Smooth muscle cell (in vitro differentiated cells): ENCODE measurements around the gene MAP2K6. TPM values are rescaled to one million over a fixed set of nuclear protein-coding genes. Genes with fewer than 3 reads are reported as not detected.

Experiments
- DNase-seq: peaks from one replicate; lab custom pipeline; 2025; ENCODE audit not compliant: unreplicated experiment; lab: John Stamatoyannopoulos, UW
- H2AFZ ChIP-seq: fragments of 200-600 bp; sonication (generic); 2 replicates; pipeline ENCODE4 v1.6.0; 2016; ENCODE audit warnings: antibody characterized with exemption, low read depth, mild to moderate bottlenecking
- H3F3A ChIP-seq: fragments of 200-600 bp; sonication (generic); 2 replicates; pipeline ENCODE4 v1.6.0; 2017; ENCODE audit warnings: antibody characterized with exemption, low read depth
- H3K27ac ChIP-seq: fragments of 200-600 bp; sonication (generic); 2 replicates; pipeline ENCODE4 v1.5.1; 2016; ENCODE audit warnings: low read depth, mild to moderate bottlenecking
- H3K27me3 ChIP-seq: fragments of 200-600 bp; sonication (generic); 2 replicates; pipeline ENCODE4 v1.6.1; 2016; ENCODE audit warnings: low read depth, mild to moderate bottlenecking
- H3K36me3 ChIP-seq: fragments of 200-600 bp; sonication (generic); 2 replicates; pipeline ENCODE4 v1.5.1; 2016; ENCODE audit warnings: low read depth
- H3K4me1 ChIP-seq: fragments of 200-600 bp; sonication (generic); 2 replicates; pipeline ENCODE4 v1.5.1; 2016; ENCODE audit warnings: low read depth
- H3K4me2 ChIP-seq: fragments of 200-600 bp; sonication (generic); 2 replicates; pipeline ENCODE4 v1.6.0; 2016; ENCODE audit warnings: mild to moderate bottlenecking
- H3K4me3 ChIP-seq: fragments of 200-600 bp; sonication (generic); 2 replicates; pipeline ENCODE4 v1.5.1; 2016; ENCODE audit warnings: mild to moderate bottlenecking
- H3K79me2 ChIP-seq: fragments of 200-600 bp; sonication (generic); 2 replicates; pipeline ENCODE4 v1.6.0; 2016; ENCODE audit warnings: low read depth, mild to moderate bottlenecking
- H3K9ac ChIP-seq: fragments of 200-600 bp; sonication (generic); 2 replicates; pipeline ENCODE4 v1.6.0; 2016; ENCODE audit warnings: low read depth
- H3K9me3 ChIP-seq: fragments of 200-600 bp; sonication (generic); replicated peaks from 2 replicates; pipeline ENCODE4 v1.5.1; 2016; ENCODE audit warnings: low read depth
- H4K20me1 ChIP-seq: fragments of 200-600 bp; sonication (generic); 2 replicates; pipeline ENCODE4 v1.6.0; 2016; ENCODE audit warnings: low read depth
- WGBS: methylation state at CpG from one replicate; pipeline ENCODE4 v1.1.7; 2016; ENCODE audit warnings: low lambda C conversion rate; 5-methylcytosine and 5-hydroxymethylcytosine counted together
- polyA plus RNA-seq: library from polyadenylated mRNA; unstranded; fragments of >200 nt; fragmentation: Nextera tagmentation; extraction: Ambion mirVana; gene quantifications from 2 replicates; pipeline ENCODE4 v1.2.1, GENCODE V29; 2016
- total RNA-seq: library from RNA; depleted of rRNA; stranded (reverse); fragments of >200 nt; gene quantifications from 2 replicates; pipeline ENCODE4 v1.2.3, GENCODE V29; 2014
- TF ChIP-seq, protein P1 (sequence below): fragments of 200-600 bp; sonication (generic); IDR thresholded peaks from 2 replicates; pipeline ENCODE4 v1.5.1; 2017; ENCODE audit warnings: borderline replicate concordance, mild to moderate bottlenecking, antibody characterized with exemption; ENCODE audit not compliant: insufficient read depth, poor library complexity, severe bottlenecking

MAP2K6 gene
- 8.1 and 8.2 TPM in 2 replicates for total RNA-seq
- polyA plus RNA-seq = 3.8 and 5.0 TPM in 2 replicates

DNA sequence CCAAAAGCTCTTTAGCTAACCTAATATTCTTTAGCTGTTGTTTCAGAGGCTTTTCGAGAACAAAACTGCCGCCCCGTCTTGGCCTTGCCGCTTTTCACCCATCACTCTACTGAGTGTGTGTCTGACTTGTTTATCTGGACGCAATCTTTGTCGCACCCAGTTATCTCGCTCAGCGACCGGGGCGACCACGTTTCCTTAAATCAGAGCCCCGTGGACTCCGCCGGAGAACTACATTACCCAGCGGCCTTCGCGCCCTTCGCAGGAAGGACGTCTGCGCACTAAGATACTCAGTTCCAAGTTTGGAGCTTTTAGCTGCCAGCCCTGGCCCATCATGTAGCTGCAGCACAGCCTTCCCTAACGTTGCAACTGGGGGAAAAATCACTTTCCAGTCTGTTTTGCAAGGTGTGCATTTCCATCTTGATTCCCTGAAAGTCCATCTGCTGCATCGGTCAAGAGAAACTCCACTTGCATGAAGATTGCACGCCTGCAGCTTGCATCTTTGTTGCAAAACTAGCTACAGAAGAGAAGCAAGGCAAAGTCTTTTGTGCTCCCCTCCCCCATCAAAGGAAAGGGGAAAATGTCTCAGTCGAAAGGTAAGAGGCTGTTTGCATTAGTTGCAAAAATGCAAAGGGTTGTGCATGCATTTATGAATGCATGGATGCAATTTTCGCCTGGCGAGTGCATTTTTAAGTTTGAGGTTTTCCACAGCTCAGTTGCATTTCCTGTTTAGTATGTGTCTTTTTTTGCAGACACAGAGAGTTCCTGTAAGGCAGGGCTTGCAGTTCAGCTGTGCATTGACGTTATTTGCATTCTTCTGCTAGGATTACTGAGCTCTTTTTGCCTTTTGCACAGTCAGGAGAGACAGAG, at the start of gene MAP2K6:
MAP2K6 (plus strand) TSS at position 290 of the 867 bp plus-strand sequence; CDS start at position 578, 288 bp downstream.
- H3K4me2 ChIP-seq = peak within 1 kb of the TSS; percentile 89

DNA sequence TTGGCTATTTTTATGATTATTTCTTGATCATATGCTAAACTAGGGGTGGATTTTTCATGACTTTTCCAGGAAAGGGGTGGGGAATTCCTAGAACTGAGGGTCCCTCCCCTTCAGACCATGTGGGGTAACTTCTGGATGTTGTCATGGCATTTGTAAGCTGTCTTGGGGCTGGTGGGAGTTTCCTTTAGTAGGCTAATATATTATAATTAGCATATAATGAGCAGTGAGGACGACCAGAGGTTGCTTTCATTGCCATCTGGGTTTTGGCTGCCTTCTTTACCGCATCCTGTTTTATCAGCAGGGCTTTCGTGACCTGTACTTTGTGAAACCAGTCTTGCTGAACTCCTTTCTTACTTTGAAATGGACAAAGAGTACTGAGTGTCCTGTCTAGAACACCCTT, 47.2 kb upstream of the MAP2K6 start:
- DNase-seq = no peak
- Histone ChIP-seq H3K27me3 (no peaks in the 10 kb centered on the region), H3F3A (no peaks in the 10 kb centered on the region), H3K9ac (no peak overlapping the region), H3K79me2 (no peaks in the 10 kb centered on the region), H3K9me3 (no peaks in the 10 kb centered on the region), H3K4me3 (no peak overlapping the region), H2AFZ (no peak overlapping the region), H4K20me1 (no peaks in the 10 kb centered on the region), H3K27ac (no peak overlapping the region), H3K4me1 (no peaks in the 10 kb centered on the region), H3K4me2 (no peak overlapping the region), H3K36me3 (no peaks in the 10 kb centered on the region)
- WGBS = 69% methylated on average over 3 of the region's 3 CpGs
- TF ChIP-seq, protein P1, sequence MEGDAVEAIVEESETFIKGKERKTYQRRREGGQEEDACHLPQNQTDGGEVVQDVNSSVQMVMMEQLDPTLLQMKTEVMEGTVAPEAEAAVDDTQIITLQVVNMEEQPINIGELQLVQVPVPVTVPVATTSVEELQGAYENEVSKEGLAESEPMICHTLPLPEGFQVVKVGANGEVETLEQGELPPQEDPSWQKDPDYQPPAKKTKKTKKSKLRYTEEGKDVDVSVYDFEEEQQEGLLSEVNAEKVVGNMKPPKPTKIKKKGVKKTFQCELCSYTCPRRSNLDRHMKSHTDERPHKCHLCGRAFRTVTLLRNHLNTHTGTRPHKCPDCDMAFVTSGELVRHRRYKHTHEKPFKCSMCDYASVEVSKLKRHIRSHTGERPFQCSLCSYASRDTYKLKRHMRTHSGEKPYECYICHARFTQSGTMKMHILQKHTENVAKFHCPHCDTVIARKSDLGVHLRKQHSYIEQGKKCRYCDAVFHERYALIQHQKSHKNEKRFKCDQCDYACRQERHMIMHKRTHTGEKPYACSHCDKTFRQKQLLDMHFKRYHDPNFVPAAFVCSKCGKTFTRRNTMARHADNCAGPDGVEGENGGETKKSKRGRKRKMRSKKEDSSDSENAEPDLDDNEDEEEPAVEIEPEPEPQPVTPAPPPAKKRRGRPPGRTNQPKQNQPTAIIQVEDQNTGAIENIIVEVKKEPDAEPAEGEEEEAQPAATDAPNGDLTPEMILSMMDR = no peak

More for the DNA sequence above, at the start of gene MAP2K6:
- WGBS = 2% methylated on average over 27 of the region's 27 CpGs
- Histone ChIP-seq H3F3A (peaks cover 7% of the 10 kb centered on the region), H3K27ac (no peak within 1 kb of the TSS), H3K4me1 (peaks cover 42% of the 10 kb centered on the region), H2AFZ (peak within 1 kb of the TSS; percentile 99), H3K9me3 (no peaks in the 10 kb centered on the region), H4K20me1 (no peaks in the 10 kb centered on the region), H3K4me3 (peak within 1 kb of the TSS; percentile 72), H3K36me3 (no peaks in the 10 kb centered on the region), H3K27me3 (no peaks in the 10 kb centered on the region), H3K79me2 (no peaks in the 10 kb centered on the region), H3K9ac (no peak within 1 kb of the TSS)
- DNase-seq = no peak
- TF ChIP-seq, protein P1 = no peak

DNA sequence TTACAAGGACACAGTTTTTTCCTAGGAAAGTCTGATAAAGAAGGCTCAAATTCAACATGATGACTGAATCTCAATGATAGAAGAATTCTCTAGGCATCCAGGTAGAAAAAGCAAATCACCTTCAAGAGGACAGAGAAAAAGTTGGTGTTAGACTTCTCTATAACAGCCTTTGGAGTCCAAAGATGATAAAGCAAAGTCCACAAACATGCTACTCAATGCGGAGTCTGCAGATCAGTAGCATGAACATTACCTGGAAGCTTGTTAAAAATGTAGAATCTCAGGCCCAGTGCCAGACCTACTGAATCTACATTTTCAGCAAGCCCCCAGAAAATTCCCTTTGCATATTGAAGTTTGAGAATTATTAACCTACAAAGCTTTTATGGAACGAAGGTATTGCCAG, 41.4 kb upstream of the MAP2K6 start:
- 94% methylated on average over 2 of the region's 2 CpGs for WGBS
- Histone ChIP-seq H3K27ac (no peak overlapping the region), H3K36me3 (no peaks in the 10 kb centered on the region), H3F3A (no peaks in the 10 kb centered on the region), H3K4me3 (no peak overlapping the region), H3K9ac (no peak overlapping the region), H3K79me2 (no peaks in the 10 kb centered on the region), H3K27me3 (no peaks in the 10 kb centered on the region), H3K9me3 (no peaks in the 10 kb centered on the region), H4K20me1 (no peaks in the 10 kb centered on the region), H3K4me2 (no peak overlapping the region), H3K4me1 (no peaks in the 10 kb centered on the region), H2AFZ (no peak overlapping the region)
- TF ChIP-seq, protein P1 = no peak
- DNase-seq = no peak

DNA sequence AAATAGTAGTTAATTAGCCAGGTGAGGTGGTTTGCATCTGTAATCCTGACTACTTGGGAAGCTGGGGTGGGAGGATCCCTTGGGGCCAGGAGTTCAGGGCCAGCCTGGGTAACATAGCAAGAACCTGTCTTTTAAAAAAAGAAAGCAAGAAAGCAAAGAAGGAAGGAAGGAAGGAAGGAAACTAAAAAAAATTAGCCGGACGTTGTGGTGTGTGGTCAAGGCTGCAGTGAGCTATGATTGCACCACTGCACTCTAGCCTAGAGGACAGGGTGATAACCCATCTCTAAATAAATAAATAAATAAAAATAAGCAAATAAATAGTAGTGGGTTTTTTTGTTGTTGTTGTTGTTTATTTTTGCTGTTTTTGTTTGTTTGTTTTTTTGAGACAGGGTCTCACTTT, 39.3 kb upstream of the MAP2K6 start:
- TF ChIP-seq, protein P1 = no peak
- no peak overlapping the region for H3K4me3 ChIP-seq

More for the DNA sequence above, 39.3 kb upstream of the MAP2K6 start:
- Histone ChIP-seq H3K9me3 (no peaks in the 10 kb centered on the region), H3K27ac (no peak overlapping the region), H3K9ac (no peak overlapping the region), H3K36me3 (no peaks in the 10 kb centered on the region), H2AFZ (no peak overlapping the region), H3F3A (no peaks in the 10 kb centered on the region), H3K27me3 (no peaks in the 10 kb centered on the region), H3K4me2 (no peak overlapping the region), H4K20me1 (no peaks in the 10 kb centered on the region), H3K79me2 (no peaks in the 10 kb centered on the region), H3K4me1 (no peaks in the 10 kb centered on the region)
- no peak for DNase-seq
- WGBS = 95% methylated on average over 2 of the region's 2 CpGs
